ENCODE measurements around the gene PLPPR2.
A peak's percentile ranks its signal among the peaks of the same experiment; 100 is the strongest.
"Not testable (repeated sequence)": the region's sequence is repeated elsewhere in the genome, so short reads cannot be mapped to it uniquely, and the experiment has no call there.

PLPPR2 gene

DNA sequence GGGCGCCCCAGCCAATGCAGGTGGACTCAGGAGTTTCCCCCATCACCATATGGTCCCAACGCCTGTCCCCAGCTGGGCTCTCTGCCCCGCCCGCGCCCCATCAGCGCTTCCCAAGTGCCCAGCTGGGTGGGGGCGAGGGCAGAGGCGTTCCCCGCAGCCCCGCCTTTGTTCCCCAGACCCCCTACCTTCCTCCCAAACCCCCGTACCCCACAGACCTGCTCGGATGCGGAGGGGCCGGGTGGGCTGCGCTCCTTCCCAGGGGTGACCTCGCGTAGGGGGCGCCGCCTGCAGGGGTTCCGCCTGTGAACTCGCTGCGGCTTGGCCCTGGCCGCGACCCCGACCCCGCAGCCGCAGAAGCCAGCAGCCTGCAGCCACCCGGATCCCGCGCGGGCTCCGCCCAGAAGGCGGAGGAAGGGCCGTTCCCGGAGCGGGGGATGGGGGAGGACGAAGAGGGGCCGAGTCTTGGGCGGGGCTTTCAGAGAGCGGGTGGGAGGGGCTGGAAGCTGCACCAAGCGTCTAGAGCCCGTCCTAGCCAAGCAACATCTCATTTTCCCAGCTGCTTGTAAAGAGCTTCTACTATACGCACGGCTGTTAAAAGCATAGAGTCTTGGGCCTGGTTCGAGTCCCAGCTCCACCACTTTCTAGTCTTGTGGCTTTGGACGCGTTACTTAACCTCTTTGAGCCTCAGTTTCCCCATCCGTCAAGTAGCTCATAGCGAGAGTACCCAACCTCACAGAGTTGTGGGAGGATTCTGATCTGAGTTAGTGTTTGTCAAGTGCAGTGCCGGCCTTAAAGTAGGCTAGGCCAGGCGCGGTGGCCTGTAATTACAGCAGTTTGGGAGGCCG lies 15.8 kb upstream of the PLPPR2 start, which contains the start of gene RAB3D:
TSS of gene RAB3D (minus strand) at position 404 of the 845 bp plus-strand sequence. CDS start 2,258 bp downstream, outside the sequence.
- peak in 50 of 51 donors; percentile 17 to 90 (median 76) for DNase-seq

DNA sequence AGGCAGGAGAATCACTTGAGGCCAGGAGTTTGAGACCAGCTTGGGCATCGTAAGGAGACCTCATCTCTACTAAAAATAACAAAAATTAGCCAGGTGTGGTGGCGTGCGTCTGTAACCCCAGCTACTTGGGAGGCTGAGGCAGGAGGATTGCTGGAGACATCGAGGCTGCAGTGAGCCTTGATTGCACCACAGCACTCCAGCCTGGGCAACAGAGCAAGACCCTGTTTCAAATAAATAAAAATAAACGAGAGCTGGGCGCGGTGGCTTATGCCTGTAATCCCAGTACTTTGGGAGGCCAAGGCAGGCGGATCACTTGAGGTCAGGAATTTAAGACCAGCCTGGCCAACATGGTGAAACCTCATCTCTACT lies 15.1 kb upstream of the PLPPR2 start:
- not testable (repeated sequence) for DNase-seq

DNA sequence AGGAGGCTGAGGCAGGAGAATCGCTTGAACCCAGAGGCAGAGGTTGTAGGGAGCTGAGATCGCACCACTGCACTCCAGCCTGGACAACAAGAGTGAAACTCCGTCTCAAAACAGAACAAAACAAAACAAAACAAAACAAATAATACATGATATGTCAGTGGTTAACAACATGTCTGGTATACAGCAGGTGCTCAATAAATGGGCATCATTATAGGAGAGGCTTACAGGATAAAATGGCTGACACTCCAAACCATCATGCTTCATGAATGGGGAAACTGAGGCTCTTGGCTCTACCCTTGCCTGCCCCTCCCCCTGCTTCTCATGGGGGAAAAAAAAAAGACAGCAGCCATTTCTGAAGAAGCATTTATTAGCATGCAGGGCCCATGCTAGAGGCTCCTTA lies 12.8 kb upstream of the PLPPR2 start:
- no peak for DNase-seq

DNA sequence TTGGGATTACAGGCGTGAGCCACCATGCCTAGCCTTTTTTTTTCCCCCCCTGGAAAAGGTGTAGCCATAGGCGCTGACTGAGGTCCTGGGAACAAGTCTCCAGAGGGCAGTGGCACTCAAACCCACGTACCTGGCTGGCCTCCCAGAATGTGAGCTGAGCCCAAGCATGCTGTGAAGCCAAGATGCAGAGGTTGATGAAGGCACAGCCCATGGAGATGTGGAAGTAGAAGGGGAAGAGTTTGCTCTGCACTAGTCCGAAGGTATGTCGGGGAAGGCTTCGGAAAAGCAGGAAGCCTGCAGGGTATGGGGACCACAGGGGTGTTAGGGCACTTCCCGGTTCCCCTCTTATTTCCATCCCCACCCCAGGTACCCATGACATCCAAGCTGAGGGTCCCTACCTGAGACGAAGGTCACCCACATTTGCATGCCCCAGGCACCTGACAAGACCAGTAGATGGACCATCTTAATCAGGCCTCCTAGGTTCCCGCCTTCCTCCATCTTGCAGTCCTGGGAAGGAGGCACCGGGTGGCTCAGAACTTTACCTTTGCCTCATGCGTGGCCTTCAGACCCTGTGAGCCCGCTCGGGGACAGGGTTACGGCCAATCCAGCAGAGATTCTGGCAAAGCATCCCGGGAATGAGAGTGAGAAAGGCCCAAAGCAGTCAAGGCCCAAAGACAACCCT lies 10.0 kb upstream of the PLPPR2 start:
- DNase-seq: peak in 1 of 51 donors; percentile 6

- peak; percentile 74 to 99 (median 97) for DNase-seq
Measured at GRCh38 chr19:11346104-11346940, 8.9 kb upstream of the PLPPR2 start, which contains the start of the genes CCDC159 and TMEM205. CCDC159 (plus strand) TSS chr19:11346519; CDS start chr19:11346607, 88 bp downstream. TMEM205 (minus strand) TSS chr19:11346268; CDS start chr19:11345619, 649 bp downstream.

DNA sequence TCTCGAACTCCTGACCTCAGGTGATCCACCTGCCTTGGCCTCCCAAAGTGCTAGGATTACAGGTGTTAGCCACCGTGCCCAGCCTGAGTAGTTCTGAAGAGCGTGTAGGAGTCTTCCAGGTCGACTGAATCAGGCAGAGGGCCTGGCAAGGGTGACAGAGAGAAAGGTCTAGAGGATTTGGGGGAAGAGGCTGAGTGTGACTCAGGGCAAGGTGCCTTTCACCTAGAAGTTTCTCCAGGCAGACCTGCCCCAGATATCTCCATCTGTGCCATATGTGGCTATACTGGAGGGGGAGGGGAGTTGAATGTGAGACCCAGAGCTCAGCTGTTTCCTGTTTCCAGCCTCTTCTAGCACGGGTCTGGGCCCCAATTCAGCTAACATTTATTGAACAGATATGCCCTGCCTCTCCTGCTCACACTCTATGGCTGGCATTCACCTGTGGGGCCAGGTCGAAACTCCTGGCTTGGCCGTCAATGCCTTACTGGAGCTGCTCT lies 7.6 kb upstream of the PLPPR2 start:
- no peak for DNase-seq

GRCh38 chr19:11349171-11349570 lies 6.1 kb upstream of the PLPPR2 start:
- DNase-seq: no peak

GRCh38 chr19:11354102-11354501 lies 1.1 kb upstream of the PLPPR2 start:
- DNase-seq: not testable (repeated sequence)

- peak in 2 of 51 donors; percentile 27 to 59 for DNase-seq
Measured at GRCh38 chr19:11356074-11356397, 804 bp downstream of the PLPPR2 start.

DNA sequence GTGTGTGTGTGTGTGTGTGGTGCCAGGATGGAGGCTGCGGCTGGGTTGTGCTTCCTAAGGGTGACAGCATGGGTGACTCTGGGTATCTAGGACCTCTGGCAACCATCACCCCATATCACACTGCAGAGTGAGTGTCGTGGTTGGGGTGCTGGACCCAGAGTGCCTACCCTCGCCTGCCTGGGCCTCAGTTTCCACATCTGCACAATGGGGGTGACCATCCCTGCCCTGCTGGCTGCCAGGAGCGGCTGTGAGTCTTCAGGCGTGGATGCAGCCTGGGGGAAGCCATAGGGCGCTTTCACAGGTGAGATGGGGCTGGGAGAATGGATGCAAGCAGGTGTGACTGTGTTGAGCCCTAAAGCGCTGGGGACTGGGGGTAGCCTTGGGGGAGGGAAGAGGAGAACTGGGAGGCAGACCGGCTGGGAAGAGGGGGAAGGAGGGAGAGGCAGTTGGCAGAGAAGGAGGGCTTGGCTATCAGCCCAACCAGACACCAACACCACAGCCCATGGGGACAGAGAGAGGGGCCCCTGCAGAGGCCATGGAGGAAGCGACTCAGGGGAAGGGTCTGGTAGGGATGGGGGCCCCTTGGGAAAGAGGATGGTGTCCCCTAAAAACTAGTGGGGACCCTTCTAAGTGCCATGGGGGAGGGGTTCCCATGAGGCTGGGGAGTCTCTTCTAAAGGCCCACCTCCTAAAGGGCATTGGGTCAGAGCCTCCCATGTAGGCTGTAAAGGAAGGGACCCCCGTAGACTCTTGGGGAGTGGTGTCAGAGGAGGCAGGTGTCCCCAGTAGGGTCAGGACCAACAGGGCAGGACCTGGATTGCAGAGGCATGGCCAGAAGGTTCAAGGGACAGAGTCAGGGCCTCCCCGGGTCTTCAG lies 1.7 kb downstream of the PLPPR2 start:
- no peak for DNase-seq

- no peak for DNase-seq
Measured at GRCh38 chr19:11359421-11359820, 4.2 kb downstream of the PLPPR2 start.

DNA sequence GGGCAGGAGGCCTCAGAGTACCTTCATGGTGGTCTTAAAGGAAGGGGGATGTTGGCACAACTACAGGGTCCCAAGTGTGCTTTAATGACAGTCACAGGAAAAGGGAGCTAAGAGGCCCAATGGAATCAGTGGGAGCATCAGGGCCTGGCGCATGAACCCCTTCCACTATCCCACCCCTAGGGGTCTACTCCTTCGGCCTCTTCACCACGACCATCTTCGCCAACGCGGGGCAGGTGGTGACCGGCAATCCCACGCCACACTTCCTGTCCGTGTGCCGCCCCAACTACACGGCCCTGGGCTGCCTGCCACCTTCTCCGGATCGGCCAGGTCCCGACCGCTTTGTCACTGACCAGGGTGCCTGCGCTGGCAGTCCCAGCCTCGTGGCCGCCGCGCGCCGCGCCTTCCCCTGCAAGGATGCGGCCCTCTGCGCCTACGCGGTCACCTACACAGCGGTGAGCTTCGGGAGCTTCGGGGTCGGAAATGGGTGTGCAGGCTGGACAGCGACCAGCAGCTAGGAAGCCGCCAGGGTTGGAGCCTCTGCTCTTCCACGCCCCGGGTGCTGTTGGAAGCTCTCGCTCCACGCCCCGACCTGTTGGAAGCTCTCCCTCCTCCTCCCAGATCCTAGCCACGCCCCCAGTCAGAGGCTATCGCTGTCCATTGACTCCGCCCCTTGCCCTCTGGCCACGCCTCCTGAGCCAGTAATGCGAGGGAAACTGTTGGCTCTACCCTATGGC lies 6.0 kb downstream of the PLPPR2 start:
- peak in 2 of 51 donors; percentile 10 to 19 for DNase-seq

DNA sequence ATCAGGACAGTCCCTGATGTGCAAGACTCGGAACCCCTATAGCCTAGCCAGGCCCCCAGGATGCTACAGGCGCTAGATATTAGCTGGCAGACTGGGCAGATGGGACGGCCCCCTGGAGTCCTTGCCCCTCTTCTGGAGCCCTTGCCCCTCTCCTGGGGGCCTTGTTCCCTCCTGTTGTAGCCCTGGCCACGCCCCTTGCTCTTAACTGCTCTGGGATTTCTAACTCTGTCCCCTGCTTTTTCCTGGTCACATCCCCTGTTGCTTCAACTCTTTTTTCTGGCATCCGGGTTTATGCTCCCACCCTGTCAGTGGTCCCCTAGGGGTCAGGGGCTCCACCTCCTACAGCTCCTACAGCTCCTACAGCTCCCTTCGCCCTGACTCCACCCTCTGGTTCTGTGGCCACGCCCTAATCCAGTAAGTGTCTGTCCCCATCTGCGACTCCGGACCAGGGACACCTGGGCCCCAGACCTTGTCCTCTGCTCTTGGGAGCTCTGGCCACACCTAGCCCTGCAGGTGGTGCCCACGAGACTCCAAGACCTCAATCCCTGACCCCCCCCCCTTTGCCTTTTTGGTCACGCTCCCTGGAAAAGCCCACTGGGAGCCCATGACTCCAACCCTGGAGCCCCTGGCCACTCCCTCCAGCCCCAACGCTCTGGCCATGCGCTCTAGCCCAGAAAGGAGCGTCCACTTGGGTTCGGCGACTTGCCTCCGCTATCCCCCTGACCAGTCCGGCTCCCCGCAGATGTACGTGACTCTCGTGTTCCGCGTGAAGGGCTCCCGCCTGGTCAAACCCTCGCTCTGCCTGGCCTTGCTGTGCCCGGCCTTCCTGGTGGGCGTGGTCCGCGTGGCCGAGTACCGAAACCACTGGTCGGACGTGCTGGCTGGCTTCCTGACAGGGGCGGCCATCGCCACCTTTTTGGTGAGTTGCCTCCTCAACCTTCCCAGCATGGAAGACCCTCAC lies 6.8 kb downstream of the PLPPR2 start:
- DNase-seq: no peak

DNA sequence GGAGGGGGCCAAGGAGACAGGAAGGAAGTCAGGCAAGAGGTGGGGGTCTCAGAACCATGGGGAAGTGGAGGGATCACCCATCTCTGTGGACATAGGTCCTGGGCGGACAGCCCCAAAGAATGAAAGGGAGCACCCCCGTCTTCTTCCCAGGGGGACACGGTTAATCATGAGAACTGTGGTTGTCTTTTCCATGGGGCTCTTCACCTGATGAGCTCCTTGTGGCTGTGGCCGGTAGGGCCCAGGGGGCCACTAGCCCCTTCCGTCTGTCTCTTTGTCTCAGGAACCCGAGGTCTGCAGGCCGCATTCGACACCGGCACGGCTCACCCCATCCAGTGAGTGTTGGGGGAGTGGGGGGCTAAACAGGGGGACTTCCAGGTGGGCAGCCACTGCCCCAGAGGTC lies 8.6 kb downstream of the PLPPR2 start:
- no peak for DNase-seq

DNA sequence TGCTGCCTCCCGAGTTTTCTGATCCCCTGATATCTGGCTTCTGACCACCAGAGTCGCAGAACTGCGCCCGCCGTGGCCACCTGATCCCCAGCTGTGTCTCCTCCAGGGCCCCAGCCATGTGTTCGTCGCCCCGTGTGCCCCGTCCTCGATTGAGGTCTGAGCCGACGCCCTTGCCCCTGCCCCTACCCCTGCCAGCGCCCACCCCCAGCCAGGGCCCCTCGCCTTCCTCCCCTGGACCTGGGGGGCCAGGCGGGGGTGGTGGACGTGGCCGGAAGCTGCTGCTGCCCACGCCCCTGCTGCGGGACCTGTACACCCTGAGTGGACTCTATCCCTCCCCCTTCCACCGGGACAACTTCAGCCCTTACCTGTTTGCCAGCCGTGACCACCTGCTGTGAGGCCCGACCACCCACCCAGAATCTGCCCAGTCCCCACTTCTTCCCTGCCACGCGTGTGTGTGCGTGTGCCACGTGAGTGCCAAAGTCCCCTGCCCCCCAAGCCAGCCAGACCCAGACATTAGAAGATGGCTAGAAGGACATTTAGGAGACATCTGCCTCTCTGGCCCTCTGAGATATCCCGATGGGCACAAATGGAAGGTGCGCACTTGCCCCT lies 9.2 kb downstream of the PLPPR2 start:
- DNase-seq: no peak

- DNase-seq: peak in 13 of 51 donors; percentile 8 to 65 (median 20)
Measured at GRCh38 chr19:11364935-11365334, 9.7 kb downstream of the PLPPR2 start.

GRCh38 chr19:11365557-11366117 lies 10.4 kb downstream of the PLPPR2 start:
- peak in 4 of 51 donors; percentile 4 to 23 (median 17) for DNase-seq

- no peak for DNase-seq
Measured at GRCh38 chr19:11367528-11367927, 12.3 kb downstream of the PLPPR2 start.

Measured in hypothalamus (tissue), 51 donors.